Measurements from ENCODE around the gene CEP170B.

Gene CEP170B

GRCh38 chr14:104868060-104868740, 3.1 kb downstream of the CEP170B start:
- DNase-seq = no peak

DNA sequence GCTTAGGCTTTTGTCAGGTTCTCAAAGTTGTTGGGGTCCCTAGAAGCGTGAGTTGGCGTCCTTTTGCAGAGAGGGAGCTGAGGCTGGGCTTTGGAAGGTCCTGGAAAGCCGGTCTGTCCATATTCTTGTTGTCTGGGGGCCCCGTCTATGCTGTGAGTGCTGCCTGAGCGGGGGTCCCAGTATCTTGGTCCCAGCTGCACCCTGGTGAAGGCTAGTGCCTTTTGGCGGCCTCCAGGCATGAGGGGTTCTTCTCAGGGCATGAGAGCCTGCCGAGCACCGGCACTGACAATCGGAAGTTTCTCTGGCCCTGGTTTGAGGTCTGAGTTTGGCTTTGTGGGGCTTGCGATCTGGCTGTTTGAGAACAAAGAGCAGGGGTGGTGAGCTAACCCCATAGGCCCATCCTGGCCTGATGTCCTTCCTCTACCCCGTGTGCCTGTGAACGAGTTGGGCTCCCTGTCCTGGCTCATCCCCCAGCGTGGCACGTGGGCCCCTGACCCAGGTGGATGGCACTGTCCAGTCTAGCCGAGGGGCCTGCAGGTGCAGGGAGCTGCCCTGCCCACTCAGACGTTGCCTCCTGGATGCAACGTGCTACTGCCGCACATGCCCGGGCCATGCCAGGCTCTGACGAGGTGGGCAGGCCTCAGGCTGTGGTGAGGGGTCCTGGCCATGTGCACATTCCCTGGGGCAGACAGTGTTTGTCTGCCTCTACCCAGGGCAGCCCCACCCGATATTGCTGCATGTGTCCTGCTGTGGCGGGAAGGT, 3.9 kb downstream of the CEP170B start:
- DNase-seq = no peak

- no peak for DNase-seq
These were observed 4.8 kb downstream of the CEP170B start for GRCh38 chr14:104869669-104870367.

DNA sequence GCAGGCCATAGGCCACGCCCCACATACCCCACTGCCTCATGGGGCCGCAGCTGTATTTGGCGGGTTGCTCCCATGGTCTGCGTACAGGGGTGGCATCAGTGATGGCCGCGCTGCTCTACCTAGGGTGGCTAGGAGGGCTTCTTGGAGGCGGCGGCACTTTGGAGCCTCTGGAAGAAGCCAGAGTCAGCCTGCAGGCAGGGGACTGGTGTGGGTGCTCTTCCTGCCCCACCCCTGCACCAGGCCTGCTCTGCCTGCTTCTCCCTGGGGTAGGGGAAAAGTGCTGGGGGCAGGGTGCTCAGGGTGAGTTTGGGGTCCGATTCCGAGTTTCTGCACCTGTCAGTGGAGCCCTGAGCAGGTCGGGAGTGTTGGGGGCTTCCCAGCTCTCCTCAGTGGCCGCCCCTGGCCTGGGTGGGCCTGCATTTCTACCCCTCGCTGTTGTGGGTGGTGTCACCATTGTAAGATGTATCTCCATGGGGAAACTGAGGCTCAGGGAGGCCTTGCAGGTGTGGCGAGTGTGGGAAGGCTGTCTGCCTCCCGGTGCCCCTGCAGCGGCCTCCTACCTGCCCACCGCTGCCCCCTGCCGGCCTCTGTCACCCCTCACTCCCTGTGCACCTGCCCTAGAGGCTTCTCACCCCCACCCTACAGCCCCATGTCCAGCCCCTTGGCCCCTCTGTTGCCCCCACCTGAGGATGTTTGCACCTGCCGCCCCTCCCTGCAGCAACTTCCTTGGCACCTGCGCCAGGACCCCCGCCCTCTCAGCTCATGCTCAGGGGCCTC, 5.5 kb downstream of the CEP170B start:
- DNase-seq = no peak

- DNase-seq = no peak
These were observed 6.1 kb downstream of the CEP170B start for GRCh38 chr14:104871145-104871655.

- no peak for DNase-seq
These were observed 6.8 kb downstream of the CEP170B start for GRCh38 chr14:104871656-104872468.

DNA sequence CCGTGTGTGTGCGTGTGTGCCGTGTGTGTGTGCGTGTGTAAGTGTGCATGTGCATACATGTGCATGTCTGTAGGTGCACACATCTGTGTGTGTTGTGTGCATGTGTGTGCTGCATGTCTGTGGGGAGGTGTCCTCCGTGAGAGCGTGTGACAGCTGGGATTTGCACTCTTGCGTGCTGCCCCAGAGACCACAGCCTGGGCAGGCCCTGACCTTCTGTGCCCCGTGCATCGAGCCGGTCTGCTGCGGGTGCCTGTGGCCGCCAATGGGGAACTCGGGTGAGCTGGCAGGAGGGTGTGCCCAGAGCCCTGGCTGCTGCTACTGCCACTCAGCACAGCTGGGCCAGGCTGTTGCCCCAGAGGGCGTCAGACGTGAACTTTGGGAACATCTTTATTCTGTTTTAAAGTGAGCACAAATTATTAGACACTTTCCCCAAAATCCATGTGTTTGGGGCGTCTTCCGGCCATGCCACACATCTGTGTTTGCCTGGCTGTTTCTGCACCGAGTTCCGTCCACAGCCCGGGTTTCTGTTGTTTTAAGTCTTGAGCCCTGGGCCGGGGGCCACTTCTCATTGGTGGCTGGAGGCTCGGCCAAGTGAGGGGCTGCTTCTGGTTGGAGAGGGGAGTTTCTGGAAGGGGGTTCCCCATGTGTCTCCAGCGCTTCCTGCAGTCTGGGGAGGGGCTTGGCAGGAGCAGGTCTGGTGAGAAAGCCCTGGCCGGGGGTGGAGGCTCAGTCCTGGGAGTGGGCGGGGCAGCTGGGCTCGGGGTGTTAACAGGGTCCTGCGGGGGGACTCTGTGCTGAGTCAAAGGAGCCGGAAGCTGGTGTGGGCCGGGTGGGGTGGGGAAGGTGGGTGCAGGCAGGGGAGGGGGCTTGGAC, 7.6 kb downstream of the CEP170B start:
- DNase-seq = no peak

DNA sequence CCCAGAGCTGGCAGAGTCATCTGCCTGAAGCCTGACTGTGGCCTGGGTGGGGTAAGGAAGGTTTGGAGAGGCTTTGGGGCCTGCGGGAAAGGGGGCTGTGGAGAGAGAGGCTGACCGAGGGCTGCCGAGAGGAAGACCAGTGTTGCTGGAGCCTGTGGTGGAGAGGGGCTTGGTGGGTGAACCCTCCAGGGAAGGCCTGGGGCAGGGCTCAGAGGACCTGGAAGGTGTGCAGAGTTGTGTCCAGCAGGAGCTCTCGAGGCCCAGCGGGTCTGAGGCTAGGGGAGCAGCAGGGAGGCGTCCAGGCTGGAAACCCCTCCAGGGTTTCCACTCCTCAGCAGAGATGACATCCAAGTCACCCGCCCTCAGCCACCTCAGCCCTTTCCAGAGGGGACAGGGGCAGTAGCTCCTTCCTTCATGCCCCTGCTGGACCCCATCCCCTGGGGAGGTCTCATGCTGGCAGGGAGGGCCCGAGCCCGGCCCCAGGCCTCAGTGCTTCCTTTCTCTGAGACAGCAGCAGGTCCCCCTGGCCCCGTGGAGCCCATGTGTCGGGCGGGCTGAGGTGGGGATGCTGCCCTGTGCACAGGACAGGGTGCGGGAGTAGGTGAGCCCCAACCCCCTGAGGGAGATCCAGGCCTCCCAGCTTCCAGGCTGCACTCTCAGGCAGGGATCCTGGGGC, 8.4 kb downstream of the CEP170B start:
- no peak for DNase-seq

DNA sequence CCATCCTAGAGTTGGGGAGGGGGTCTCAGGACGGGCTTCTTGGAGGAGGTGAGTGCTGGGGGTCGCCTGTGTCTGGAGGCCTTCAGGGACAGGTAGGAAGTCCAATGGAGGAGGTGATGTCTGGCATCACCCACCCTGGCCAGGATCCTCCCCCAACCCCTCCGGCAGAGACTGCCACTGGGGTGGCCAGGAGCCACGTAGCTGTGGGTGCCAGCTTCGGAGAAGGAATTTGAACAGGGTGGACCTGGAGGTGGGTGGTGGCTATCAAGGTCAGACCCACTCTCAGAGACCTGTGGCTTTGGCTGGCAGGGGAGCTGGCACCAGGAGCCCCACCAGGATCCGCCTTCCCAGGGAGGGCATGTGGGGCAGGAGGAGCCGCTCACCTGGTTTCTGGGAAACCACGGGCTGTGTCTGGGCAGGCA, 9.1 kb downstream of the CEP170B start:
- DNase-seq = no peak

DNA sequence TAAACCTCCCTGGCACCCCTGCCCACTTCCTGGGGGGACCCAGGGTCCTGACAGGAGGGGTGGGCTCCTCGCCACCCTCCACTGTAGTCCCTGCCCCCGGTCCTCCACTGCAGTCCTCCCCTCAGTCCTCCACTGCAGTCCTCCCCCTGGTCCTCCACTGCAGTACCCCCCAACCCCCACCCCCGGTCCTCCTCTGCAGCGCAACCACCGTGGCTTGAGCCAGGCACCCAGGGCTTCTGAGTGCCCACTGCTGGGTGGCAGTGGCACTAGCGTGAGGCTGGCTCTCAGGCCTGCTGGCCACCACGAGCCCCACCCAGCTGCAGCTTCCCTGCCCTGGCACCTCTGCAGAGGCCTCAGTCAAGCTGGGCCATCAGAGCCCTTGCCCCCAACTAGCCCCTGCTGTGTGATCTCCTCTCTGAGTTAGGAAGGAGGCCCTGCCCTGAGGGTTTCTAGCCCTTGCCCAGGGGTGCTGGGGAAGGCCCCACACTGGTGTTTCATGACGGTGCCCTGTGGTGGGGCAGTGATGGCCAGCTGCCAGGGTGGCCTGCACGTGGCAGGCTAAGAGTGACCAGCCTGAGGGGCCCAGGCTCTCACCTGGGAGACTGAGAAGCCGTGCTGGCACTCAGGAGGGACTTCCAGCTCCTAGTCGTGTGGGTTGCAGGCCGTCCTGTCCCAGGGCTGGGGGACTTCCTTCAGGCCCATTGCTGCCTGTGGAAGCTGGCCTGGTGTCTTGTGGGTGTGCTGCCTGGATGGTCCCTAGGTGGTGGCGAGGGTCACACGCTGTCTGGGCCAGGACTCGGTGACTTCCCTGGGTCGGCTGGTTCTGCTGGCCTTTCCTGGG, 9.7 kb downstream of the CEP170B start:
- DNase-seq = no peak

DNA sequence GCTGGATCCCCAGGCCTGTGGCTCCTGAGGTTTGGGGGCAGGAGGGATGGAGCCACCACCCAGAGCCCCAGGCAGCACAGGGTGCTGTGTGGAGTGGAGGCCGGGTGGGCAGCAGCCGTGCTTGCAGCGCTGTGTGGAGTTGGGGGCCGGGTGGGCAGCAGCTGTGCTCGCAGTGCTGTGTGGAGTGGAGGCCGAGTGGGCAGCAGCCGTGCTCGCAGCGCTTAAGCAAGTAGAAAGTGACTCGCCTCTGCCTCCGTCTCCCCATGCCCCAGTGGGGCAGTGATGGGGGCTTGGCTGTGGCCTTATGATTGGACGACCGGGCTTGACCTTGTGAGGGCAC, 10.3 kb downstream of the CEP170B start:
- DNase-seq = no peak

GRCh38 chr14:104875811-104876210, 10.7 kb downstream of the CEP170B start:
- no peak for DNase-seq

DNA sequence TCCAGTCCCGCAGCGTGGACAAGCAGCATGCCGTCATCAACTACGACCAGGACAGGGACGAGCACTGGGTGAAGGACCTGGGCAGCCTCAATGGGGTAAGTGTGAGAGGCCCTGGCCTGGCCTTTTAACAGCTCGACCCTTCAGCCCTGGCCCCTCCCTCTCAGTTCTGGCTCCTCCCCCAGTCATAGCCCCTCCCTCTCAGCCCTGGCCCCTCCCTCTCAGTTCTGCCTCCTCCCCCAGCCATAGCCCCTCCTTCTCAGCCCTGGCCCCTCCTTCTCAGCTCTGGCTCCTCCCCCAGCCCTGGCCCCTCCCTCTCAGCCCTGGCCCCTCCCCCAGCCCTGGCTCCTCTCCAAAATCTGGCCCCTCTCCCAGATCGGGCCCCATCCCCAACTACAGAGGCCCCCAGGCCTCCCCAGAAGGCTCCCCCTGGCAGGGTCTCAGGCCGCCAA, 11.2 kb downstream of the CEP170B start:
- DNase-seq = no peak

DNA sequence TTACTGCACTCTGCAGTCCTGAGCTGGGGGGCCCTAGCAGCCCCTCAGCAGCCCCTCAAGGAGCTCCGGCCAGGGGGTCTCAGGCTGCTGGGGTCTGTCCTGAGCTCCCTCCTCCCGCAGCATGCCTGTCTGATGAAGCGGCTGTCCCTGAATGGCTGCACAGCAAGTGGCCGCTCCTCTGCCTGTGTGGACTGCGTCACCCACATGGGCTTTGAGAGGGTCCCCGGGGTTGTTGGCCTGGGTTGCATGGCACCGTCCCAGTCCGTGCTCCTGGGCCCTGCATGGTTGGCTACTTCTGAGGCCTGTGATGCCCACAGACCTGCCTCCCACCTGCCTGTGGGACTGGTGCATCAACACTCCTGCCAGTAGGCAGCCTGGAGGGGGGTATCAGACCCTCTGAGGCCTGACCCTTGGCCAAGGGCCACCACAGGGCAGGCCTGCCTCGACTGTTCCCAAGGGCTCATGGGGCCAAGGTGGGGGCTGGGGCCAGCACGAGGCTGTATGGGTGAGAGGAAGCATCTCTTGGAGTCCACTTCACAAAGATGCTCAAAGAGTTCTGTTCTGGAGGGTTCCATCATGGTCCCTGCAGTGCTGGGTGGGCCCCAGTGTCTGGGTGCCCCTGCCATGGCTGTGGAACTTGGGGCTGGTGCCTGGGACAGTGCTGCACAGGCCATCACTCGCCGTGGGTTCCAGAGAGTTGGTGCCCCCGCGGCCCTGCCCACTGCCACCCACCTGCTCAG, 12.2 kb downstream of the CEP170B start:
- DNase-seq = no peak

GRCh38 chr14:104877806-104878550, 12.9 kb downstream of the CEP170B start:
- DNase-seq = no peak

DNA sequence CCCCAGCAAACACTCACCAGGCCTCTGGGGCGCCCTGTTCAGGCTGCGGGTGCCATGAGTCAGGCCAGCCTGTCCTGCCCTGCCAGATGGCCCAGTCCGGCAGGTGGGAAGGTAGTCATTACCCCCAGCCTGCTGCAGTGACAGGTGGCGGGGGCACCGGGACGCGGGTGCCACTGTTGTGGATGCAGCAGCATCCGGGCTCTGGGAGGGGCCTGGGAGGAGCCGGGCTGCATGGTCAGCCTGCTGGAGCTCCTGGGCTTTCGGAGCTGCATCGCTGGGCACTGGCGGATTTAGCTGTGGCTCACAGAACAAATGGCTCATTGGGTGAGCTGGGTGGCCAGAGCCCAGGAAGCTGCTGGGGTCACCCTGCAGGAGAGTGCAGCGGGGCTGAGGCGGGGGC, 13.5 kb downstream of the CEP170B start:
- DNase-seq = no peak

DNA sequence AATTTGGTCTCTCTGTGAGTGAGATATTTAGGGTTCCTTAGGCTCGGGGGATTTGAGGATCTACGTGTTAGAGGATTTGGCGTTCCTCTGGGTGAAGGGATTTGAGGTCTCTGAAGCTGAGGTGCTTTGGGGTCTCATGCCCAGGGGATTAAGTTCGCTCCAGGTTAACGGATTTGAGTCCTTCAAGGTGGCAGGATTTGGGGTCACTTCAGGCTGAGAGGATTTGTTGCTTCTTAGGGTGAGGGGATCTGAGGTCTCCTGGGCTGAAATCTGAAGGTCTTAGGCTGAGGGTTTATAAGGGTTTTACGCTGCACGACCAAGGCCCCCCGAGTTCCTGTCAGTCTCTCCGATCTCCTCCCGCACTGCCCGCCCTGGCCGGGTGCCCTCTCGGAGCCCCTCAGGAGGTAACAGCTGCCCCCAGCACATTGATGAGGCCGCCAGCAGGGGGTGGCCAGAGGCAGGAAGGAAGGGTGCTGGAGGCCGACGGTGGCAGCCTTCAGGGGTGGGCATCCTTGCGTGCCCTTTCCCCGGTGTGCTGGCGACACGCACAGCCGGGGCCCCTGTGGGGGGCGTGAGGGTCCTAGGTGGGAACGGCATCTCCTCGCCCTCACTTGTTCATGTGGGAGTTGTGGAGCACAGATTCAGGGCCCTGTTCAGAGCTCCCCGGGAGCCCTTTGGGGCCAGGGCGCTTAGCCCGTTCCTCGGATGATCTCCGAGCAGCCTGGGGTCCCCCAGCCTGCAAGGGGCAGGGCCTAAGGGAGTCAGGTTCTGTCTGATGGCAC, 14.3 kb downstream of the CEP170B start:
- DNase-seq = no peak

Measured in NCI-H1417 treated with DMSO at 0.1 percent for 48 hours (cell line).